Putamen (tissue), 1 donor: Measurements from ENCODE around the gene STEEP1.
A peak's percentile ranks its signal among the peaks of the same experiment; 100 is the strongest.

Experiments
- DNase-seq: peaks from one replicate; pipeline ENCODE4 v3.0.0-alpha.2; 2016; ENCODE audit warnings: low spot score

STEEP1 gene

GRCh38 chrX:119565107-119565663, at the start of gene STEEP1:
Gene STEEP1, minus strand, starts transcription at chrX:119565409. Its CDS starts 54 bp downstream, at chrX:119565355.
- DNase-seq, result peak; percentile 82

- DNase-seq, result no peak
Measured at GRCh38 chrX:119614776-119615175, 49.6 kb upstream of the STEEP1 start.

GRCh38 chrX:119607018-119607389, 41.8 kb upstream of the STEEP1 start:
- no peak for DNase-seq

GRCh38 chrX:119606280-119607017, 41.2 kb upstream of the STEEP1 start, which contains the start of gene NKRF:
Gene NKRF, minus strand, starts transcription at chrX:119606424.
- DNase-seq, result peak; percentile 87

GRCh38 chrX:119605464-119606279, 40.5 kb upstream of the STEEP1 start:
- peak; percentile 16 for DNase-seq

- no peak for DNase-seq
Measured at GRCh38 chrX:119604766-119605463, 39.7 kb upstream of the STEEP1 start.

GRCh38 chrX:119602701-119603255, 37.6 kb upstream of the STEEP1 start:
- DNase-seq, result no peak

GRCh38 chrX:119589810-119590209, 24.6 kb upstream of the STEEP1 start:
- no peak for DNase-seq

GRCh38 chrX:119583431-119584059, 18.3 kb upstream of the STEEP1 start:
- no peak for DNase-seq

- no peak for DNase-seq
Measured at GRCh38 chrX:119579414-119579813, 14.2 kb upstream of the STEEP1 start.

- peak; percentile 82 for DNase-seq
Measured at GRCh38 chrX:119574394-119575266, 9.4 kb upstream of the STEEP1 start, which contains the start of gene UBE2A. Gene UBE2A, plus strand, starts transcription at chrX:119574563. Its CDS starts 149 bp downstream, at chrX:119574712.

GRCh38 chrX:119573840-119574393, 8.7 kb upstream of the STEEP1 start:
- no peak for DNase-seq

GRCh38 chrX:119573222-119573621, 8.0 kb upstream of the STEEP1 start:
- no peak for DNase-seq

- DNase-seq, result no peak
Measured at GRCh38 chrX:119570351-119570835, 5.2 kb upstream of the STEEP1 start.

- DNase-seq, result no peak
Measured at GRCh38 chrX:119552508-119552907, 12.7 kb downstream of the STEEP1 start.

GRCh38 chrX:119549327-119550016, 15.7 kb downstream of the STEEP1 start:
- DNase-seq, result no peak

GRCh38 chrX:119541188-119541587, 24.0 kb downstream of the STEEP1 start:
- DNase-seq, result no peak

- no peak for DNase-seq
Measured at GRCh38 chrX:119539872-119540271, 25.3 kb downstream of the STEEP1 start.

GRCh38 chrX:119537487-119537886, 27.7 kb downstream of the STEEP1 start:
- no peak for DNase-seq
